GM23248 (cell line): Measurements from ENCODE around the gene COBLL1. TPM values are rescaled to one million over a fixed set of nuclear protein-coding genes. Genes with fewer than 3 reads are reported as not detected.

Source experiments
- DNase-seq: peaks from one replicate; pipeline ENCODE4 v3.0.0-alpha.2; 2015
- H2AFZ ChIP-seq: fragments of 200-600 bp; sonication (generic); 2 replicates; pipeline ENCODE4 v1.6.1; 2016; ENCODE audit warnings: antibody characterized with exemption
- H3F3A ChIP-seq: fragments of 200-600 bp; sonication (generic); 2 replicates; pipeline ENCODE4 v1.6.1; 2016; ENCODE audit warnings: mild to moderate bottlenecking, antibody characterized with exemption, mixed run types; ENCODE audit not compliant: insufficient read depth
- H3K27ac ChIP-seq: fragments of 200-600 bp; sonication (generic); 2 replicates; pipeline ENCODE4 v1.5.1; 2016; ENCODE audit warnings: mild to moderate bottlenecking
- H3K27me3 ChIP-seq: fragments of 200-600 bp; sonication (generic); replicated peaks from 2 replicates; pipeline ENCODE4 v1.6.1; 2016; ENCODE audit warnings: mild to moderate bottlenecking; ENCODE audit not compliant: insufficient read depth
- H3K36me3 ChIP-seq: fragments of 200-600 bp; sonication (generic); 2 replicates; pipeline ENCODE4 v1.6.1; 2016; ENCODE audit warnings: low read depth, mild to moderate bottlenecking
- H3K4me1 ChIP-seq: fragments of 200-600 bp; sonication (generic); 2 replicates; pipeline ENCODE4 v1.6.1; 2016; ENCODE audit warnings: mild to moderate bottlenecking; ENCODE audit not compliant: insufficient read depth
- H3K4me2 ChIP-seq: fragments of 200-600 bp; sonication (generic); one replicate; pipeline ENCODE4 v1.6.1; 2016; ENCODE audit warnings: mild to moderate bottlenecking; ENCODE audit not compliant: unreplicated experiment
- H3K4me3 ChIP-seq: fragments of 200-600 bp; sonication (generic); 2 replicates; pipeline ENCODE4 v1.5.1; 2016; ENCODE audit warnings: mild to moderate bottlenecking
- H3K79me2 ChIP-seq: fragments of 200-600 bp; sonication (generic); 2 replicates; pipeline ENCODE4 v1.6.1; 2016; ENCODE audit warnings: mild to moderate bottlenecking; ENCODE audit not compliant: insufficient read depth
- H3K9ac ChIP-seq: fragments of 200-600 bp; sonication (generic); 2 replicates; pipeline ENCODE4 v1.6.1; 2016; ENCODE audit warnings: mild to moderate bottlenecking
- H3K9me2 ChIP-seq: fragments of 200-600 bp; sonication (generic); 2 replicates; pipeline ENCODE4 v1.6.1; 2016; ENCODE audit warnings: mixed run types, mild to moderate bottlenecking, moderate library complexity; ENCODE audit not compliant: insufficient read depth
- H3K9me3 ChIP-seq: fragments of 200-600 bp; sonication (generic); one replicate; pipeline ENCODE4 v1.6.1; 2017; ENCODE audit warnings: low read depth
- H4K20me1 ChIP-seq: fragments of 200-600 bp; sonication (generic); 2 replicates; pipeline ENCODE4 v1.6.0; 2016; ENCODE audit not compliant: insufficient read depth
- EZH2 ChIP-seq: fragments of 200-600 bp; sonication (generic); IDR thresholded peaks from 2 replicates; pipeline ENCODE4 v1.6.1; 2018; ENCODE audit warnings: antibody characterized with exemption, mild to moderate bottlenecking; ENCODE audit not compliant: insufficient read depth, poor library complexity, severe bottlenecking
- EZH2phosphoT487 ChIP-seq: fragments of 200-600 bp; sonication (generic); IDR thresholded peaks from 2 replicates; pipeline ENCODE4 v1.6.1; 2018; ENCODE audit warnings: antibody characterized with exemption, moderate library complexity, mild to moderate bottlenecking, low read depth; ENCODE audit not compliant: insufficient read depth
- WGBS, 2 experiments: methylation state at CpG; one replicate each; pipeline ENCODE4 v1.1.6; 2015 to 2017; ENCODE audit warnings: low lambda C conversion rate in 2 of 2, low coverage in 1 of 2; ENCODE audit errors: missing lambda C conversion rate in 2 of 2; 5-methylcytosine and 5-hydroxymethylcytosine counted together
- in situ Hi-C: fragments of 300-500 bp; cut with MboI; formaldehyde crosslinking; loops from 2 replicates; pipeline ENCODE4 v1.15.0; 2020
- polyA plus RNA-seq: library from polyadenylated mRNA; unstranded; fragments of >200 nt; fragmentation: Nextera tagmentation; extraction: Ambion mirVana; gene quantifications from 2 replicates; pipeline ENCODE4 v1.2.1, GENCODE V29; 2016
- total RNA-seq: library from RNA; depleted of rRNA; stranded (reverse); fragments of >200 nt; shearing (Covaris generic); gene quantifications from 2 replicates; pipeline ENCODE4 v1.2.3, GENCODE V29; 2014

COBLL1 gene
- total and polyA plus RNA-seq, 2 experiments from 2014 or later, result 1.8 to 2.2 TPM

DNA sequence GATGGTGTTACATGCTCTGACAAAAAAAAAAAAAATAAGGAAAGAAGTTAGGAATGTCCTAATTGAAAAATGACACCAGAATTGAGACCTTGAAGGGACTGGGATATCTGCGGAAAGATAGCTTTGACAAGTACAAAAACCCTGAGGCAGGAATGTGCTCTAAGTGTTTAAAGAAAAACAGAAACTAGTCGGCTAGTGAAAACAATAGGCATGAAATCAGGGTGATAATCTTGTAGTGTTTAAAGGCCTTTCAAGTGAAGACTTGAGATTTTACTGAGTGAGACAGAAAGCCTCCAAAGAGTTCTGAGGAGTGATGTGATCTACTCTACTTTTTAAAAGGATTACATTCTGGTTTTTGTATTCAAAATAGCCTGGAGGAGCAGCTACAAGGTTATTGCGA, 107.4 kb downstream of the COBLL1 start:
- no peak for DNase-seq
- WGBS, 2 experiments, result 93 to 96% methylated on average over 3 of the region's 3 CpGs
- Histone ChIP-seq H3K27ac (no peak overlapping the region), H3K4me2 (no peak overlapping the region), H3K79me2 (no peaks in the 10 kb centered on the region), H3K9me2 (no peaks in the 10 kb centered on the region), H3K9me3 (no peaks in the 10 kb centered on the region), H3K4me1 (peaks cover 11% of the 10 kb centered on the region), H3K27me3 (no peaks in the 10 kb centered on the region), H2AFZ (no peak overlapping the region), H4K20me1 (no peaks in the 10 kb centered on the region), H3F3A (no peaks in the 10 kb centered on the region), H3K36me3 (no peaks in the 10 kb centered on the region), H3K4me3 (no peak overlapping the region), H3K9ac (no peak overlapping the region)
- no peak for TF ChIP-seq EZH2
- TF ChIP-seq EZH2phosphoT487, result no peak
- in situ Hi-C loops, result loop anchor here (10.0 to 25.0 kb wide), 3 partner anchors 178 to 471 kb away; partner anchors contain the start of gene SCN3A

DNA sequence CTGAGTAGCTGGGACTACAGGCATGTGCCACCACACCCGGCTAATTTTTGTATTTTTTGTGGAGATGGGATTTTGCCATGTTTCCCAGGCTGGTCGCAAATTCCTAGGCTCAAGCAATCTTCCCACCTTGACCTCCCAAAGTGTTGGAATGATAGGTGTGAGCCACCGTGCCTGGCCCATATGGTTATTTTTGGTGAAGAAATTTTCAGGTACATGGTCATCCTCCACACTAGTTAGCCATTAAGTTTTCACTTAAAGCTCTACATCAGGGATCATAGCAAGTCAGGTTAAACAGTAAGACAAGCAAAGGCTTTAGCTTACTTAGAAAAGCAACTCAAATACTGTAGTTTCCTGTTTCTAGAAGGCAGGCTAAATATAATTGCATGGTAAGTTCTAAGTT, 116.1 kb downstream of the COBLL1 start:
- Histone ChIP-seq H3K9me3 (no peaks in the 10 kb centered on the region), H2AFZ (no peak overlapping the region), H3K9ac (no peak overlapping the region), H3K4me1 (peaks cover 22% of the 10 kb centered on the region), H4K20me1 (no peaks in the 10 kb centered on the region), H3K27me3 (no peaks in the 10 kb centered on the region), H3K79me2 (no peaks in the 10 kb centered on the region), H3K27ac (no peak overlapping the region), H3K36me3 (no peaks in the 10 kb centered on the region), H3K4me2 (no peak overlapping the region), H3K9me2 (no peaks in the 10 kb centered on the region), H3F3A (peaks cover 7% of the 10 kb centered on the region; the same call in 1 of the 2 replicates), H3K4me3 (no peak overlapping the region)
- no peak for DNase-seq
- in situ Hi-C loops, result loop anchor here (25.0 kb wide), 1 partner anchor 187 kb away; no protein-coding TSS in a partner anchor
- TF ChIP-seq EZH2phosphoT487, result no peak
- no peak for TF ChIP-seq EZH2
- WGBS, 2 experiments, result 95 to 96% methylated on average over 3 of the region's 3 CpGs

DNA sequence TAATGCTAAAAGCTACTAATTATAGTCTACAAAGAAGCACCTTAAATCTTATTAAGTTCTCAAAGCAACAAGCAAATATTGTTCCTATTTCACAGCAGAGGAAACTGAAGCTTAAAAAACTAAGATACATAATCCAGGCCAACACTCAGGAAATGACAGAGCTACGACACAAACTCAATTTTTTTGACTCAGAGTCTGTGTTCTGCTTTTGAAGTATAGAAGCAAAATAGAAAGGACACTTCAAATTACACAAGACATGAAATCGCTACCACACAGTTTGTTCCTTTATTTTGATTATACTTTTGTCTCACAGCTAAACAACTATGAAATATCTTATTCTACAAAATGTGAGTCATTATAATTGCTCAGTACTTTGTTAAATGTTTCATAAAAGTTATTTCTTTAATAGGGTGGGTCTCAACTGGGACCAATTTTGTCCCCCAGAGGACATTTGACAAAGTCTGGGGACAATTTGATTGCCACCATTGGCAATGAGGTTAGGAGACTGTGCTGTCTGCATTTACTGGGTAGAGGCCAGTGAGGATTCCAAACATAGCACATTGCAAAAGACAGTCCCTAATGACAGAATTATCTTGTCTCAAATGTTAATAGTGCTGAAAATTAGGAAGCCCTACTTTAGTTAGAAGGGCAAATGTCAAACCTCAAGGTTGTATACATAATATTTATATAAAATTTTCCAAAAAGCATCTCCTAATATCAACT, 118.8 kb downstream of the COBLL1 start:
- H4K20me1 ChIP-seq, result no peaks in the 10 kb centered on the region
- H3K27ac ChIP-seq, result no peak overlapping the region
- in situ Hi-C loops, result no loop called here
- no peaks in the 10 kb centered on the region for H3K27me3 ChIP-seq
- TF ChIP-seq EZH2phosphoT487, result no peak
- TF ChIP-seq EZH2, result no peak
- no peaks in the 10 kb centered on the region for H3K36me3 ChIP-seq
- H3K4me3 ChIP-seq, result no peak overlapping the region
- no peaks in the 10 kb centered on the region for H3K9me2 ChIP-seq
- H2AFZ ChIP-seq, result peak overlapping the region; percentile 39; the same call in 1 of the 2 replicates
- no peaks in the 10 kb centered on the region for H3K9me3 ChIP-seq
- no peaks in the 10 kb centered on the region for H3K79me2 ChIP-seq
- H3K4me2 ChIP-seq, result peak overlapping the region; percentile 33
- peaks cover 32% of the 10 kb centered on the region for H3K4me1 ChIP-seq
- no peak overlapping the region for H3K9ac ChIP-seq
- H3F3A ChIP-seq, result peaks cover 13% of the 10 kb centered on the region; the same call in 1 of the 2 replicates
- WGBS, 2 experiments, result 72 to 78% methylated on average over 2 of the region's 2 CpGs
- DNase-seq, result peak; percentile 25

DNA sequence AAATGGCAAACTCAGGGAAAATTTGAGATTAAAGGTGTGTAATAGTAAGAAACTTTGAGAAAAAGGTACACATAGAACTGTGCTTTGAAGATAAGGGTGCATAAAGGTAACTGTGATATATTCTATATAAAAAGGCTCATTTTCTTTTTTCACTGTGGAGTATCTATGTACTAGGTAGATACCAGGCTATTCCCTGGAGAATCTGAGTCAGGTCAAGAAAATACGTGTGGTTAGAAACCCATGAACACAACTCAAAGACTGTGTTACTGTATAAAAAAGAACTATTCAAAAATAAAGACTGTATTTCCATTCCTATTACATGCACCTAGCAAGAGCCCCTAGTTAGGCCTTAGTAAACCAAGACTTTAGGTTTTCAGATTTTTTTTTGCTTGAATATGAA, 120.2 kb downstream of the COBLL1 start:
- Histone ChIP-seq H3K4me2 (no peak overlapping the region), H3K4me1 (peaks cover 32% of the 10 kb centered on the region), H3K79me2 (no peaks in the 10 kb centered on the region), H2AFZ (no peak overlapping the region), H3K27me3 (no peaks in the 10 kb centered on the region), H3K9me3 (no peaks in the 10 kb centered on the region), H3K9me2 (no peaks in the 10 kb centered on the region), H3F3A (peaks cover 13% of the 10 kb centered on the region; the same call in 1 of the 2 replicates), H3K36me3 (no peaks in the 10 kb centered on the region), H3K4me3 (no peak overlapping the region), H4K20me1 (no peaks in the 10 kb centered on the region), H3K27ac (no peak overlapping the region), H3K9ac (no peak overlapping the region)
- WGBS, 2 experiments, result 93 to 94% methylated on average over 1 of the region's 1 CpG
- in situ Hi-C loops, result no loop called here
- no peak for TF ChIP-seq EZH2
- no peak for TF ChIP-seq EZH2phosphoT487
- no peak for DNase-seq
